Thoracic aorta (tissue), 2 donors: ENCODE measurements around the gene PRTN3. TPM values are rescaled to one million over a fixed set of nuclear protein-coding genes. Genes with fewer than 3 reads are reported as not detected.

Experiments
- ATAC-seq: fragments of 150-250 bp; one replicate; pipeline ENCODE4 v1.8.0; 2017; ENCODE audit warnings: low read depth; ENCODE audit not compliant: insufficient number of reproducible peaks, low FRiP score
- DNase-seq: peaks from one replicate; pipeline ENCODE4 v3.0.0-alpha.2; 2020; ENCODE audit warnings: low spot score
- H3K27ac ChIP-seq, 2 donors: fragments of 200-600 bp; sonication (generic); 1 replicate in 1 of 2; 2 replicates in 1 of 2; pipeline ENCODE4 v1.5.1; 2016; ENCODE audit warnings: mild to moderate bottlenecking in 2 of 2, moderate library complexity in 2 of 2
- H3K27me3 ChIP-seq: fragments of 200-600 bp; sonication (generic); replicated peaks from 2 replicates; pipeline ENCODE4 v1.6.0; 2016; ENCODE audit warnings: mild to moderate bottlenecking; ENCODE audit not compliant: insufficient read depth
- H3K36me3 ChIP-seq: fragments of 200-600 bp; sonication (generic); one replicate; pipeline ENCODE4 v1.5.1; 2016
- H3K4me1 ChIP-seq, 2 donors: fragments of 200-600 bp; sonication (generic); 1 replicate in 1 of 2; 2 replicates in 1 of 2; pipeline versions ENCODE4 v1.5.1 to v1.6.0; 2016; ENCODE audit warnings: low read depth in 2 of 2, mild to moderate bottlenecking in 1 of 2; ENCODE audit not compliant: control insufficient read depth in 1 of 2
- H3K4me3 ChIP-seq: fragments of 200-600 bp; sonication (generic); 2 replicates; pipeline ENCODE4 v1.5.1; 2016; ENCODE audit warnings: mild to moderate bottlenecking
- H3K9me3 ChIP-seq: fragments of 200-600 bp; sonication (generic); 2 replicates; pipeline ENCODE4 v1.5.1; 2016
- CTCF ChIP-seq: fragments of 200-600 bp; sonication (generic); IDR thresholded peaks from one replicate; pipeline ENCODE4 v1.5.1; 2019; ENCODE audit warnings: antibody characterized with exemption
- total RNA-seq, 2 donors: library from RNA; depleted of rRNA; stranded (reverse); fragments of >200 nt; gene quantifications; one replicate each; pipeline versions ENCODE4 v1.1.0 to v1.2.3, GENCODE V29; 2016

The PRTN3 gene
- total RNA-seq, 2 donors from 2014 or later = not detected

- Histone ChIP-seq H3K9me3 (no peaks in the 10 kb centered on the region), H3K27me3 (no peaks in the 10 kb centered on the region), H3K4me3 (no peak overlapping the region), H3K27ac (no peak overlapping the region), H3K36me3 (peaks cover 67% of the 10 kb centered on the region), H3K4me1 (no peaks in the 10 kb centered on the region)
- ATAC-seq = no peak
- DNase-seq = no peak
- no peak for TF ChIP-seq CTCF
Measured at GRCh38 chr19:885536-886224, 44.9 kb downstream of the PRTN3 start.

GRCh38 chr19:887072-887471 is 46.3 kb downstream of the PRTN3 start:
- no peaks in the 10 kb centered on the region for H3K9me3 ChIP-seq
- H3K27me3 ChIP-seq = no peaks in the 10 kb centered on the region
- H3K4me3 ChIP-seq = no peak overlapping the region
- no peak overlapping the region for H3K27ac ChIP-seq
- H3K36me3 ChIP-seq = peaks cover 54% of the 10 kb centered on the region
- ATAC-seq (no peak), DNase-seq (no peak)
- peaks cover 2 to 8% of the 10 kb centered on the region in 2 donors for H3K4me1 ChIP-seq
- no peak for TF ChIP-seq CTCF

GRCh38 chr19:887599-887998 is 46.8 kb downstream of the PRTN3 start:
- Histone ChIP-seq H3K9me3 (no peaks in the 10 kb centered on the region), H3K4me3 (no peak overlapping the region), H3K4me1 (peaks cover 4 to 9% of the 10 kb centered on the region in 2 donors), H3K27ac (no peak overlapping the region), H3K36me3 (peaks cover 49% of the 10 kb centered on the region), H3K27me3 (no peaks in the 10 kb centered on the region)
- no peak for ATAC-seq
- TF ChIP-seq CTCF = no peak
- no peak for DNase-seq

GRCh38 chr19:888581-889385 is 48.0 kb downstream of the PRTN3 start:
- ATAC-seq (no peak), DNase-seq (no peak)
- no peaks in the 10 kb centered on the region for H3K9me3 ChIP-seq
- H3K4me3 ChIP-seq = no peak overlapping the region
- TF ChIP-seq CTCF = no peak
- H3K27me3 ChIP-seq = no peaks in the 10 kb centered on the region
- H3K27ac ChIP-seq = no peak overlapping the region
- H3K36me3 ChIP-seq = peaks cover 40% of the 10 kb centered on the region
- peaks cover 4 to 12% of the 10 kb centered on the region in 2 donors for H3K4me1 ChIP-seq

- no peak for TF ChIP-seq CTCF
- no peak for DNase-seq
- peaks cover 30% of the 10 kb centered on the region for H3K36me3 ChIP-seq
Measured at GRCh38 chr19:889662-890295, 49.0 kb downstream of the PRTN3 start.

More at GRCh38 chr19:889662-890295, 49.0 kb downstream of the PRTN3 start:
- H3K9me3 ChIP-seq = no peaks in the 10 kb centered on the region
- no peak overlapping the region for H3K27ac ChIP-seq
- no peak overlapping the region for H3K4me3 ChIP-seq
- no peaks in the 10 kb centered on the region for H3K27me3 ChIP-seq
- H3K4me1 ChIP-seq = peaks cover 4 to 14% of the 10 kb centered on the region in 2 donors
- ATAC-seq = no peak
